CD14-positive monocyte (primary cell): ENCODE measurements around the gene C6orf15. TPM values are rescaled to one million over a fixed set of nuclear protein-coding genes. Genes with fewer than 3 reads are reported as not detected.

Experiments
- DNase-seq, 3 donors: peaks; one replicate each; pipeline ENCODE4 v3.0.0-alpha.2; 2011 to 2022
- H2AFZ ChIP-seq: 2 replicates; pipeline ENCODE4 v1.6.0; 2012; ENCODE audit warnings: mild to moderate bottlenecking, low read depth, low read length, inconsistent platforms; ENCODE audit not compliant: insufficient read depth, poor library complexity, severe bottlenecking
- H3K27ac ChIP-seq, 2 donors: 1 replicate in 1 of 2; 2 replicates in 1 of 2; pipeline ENCODE4 v1.5.1; 2012 to 2013; ENCODE audit warnings: low read length in 2 of 2, control low read depth in 1 of 2, inconsistent platforms in 1 of 2, low read depth in 1 of 2, mild to moderate bottlenecking in 1 of 2
- H3K27me3 ChIP-seq, 2 donors: one replicate each; pipeline versions ENCODE4 v1.6.0 to v1.6.1; 2011 to 2013; ENCODE audit warnings: low read length in 2 of 2; ENCODE audit not compliant: control insufficient read depth in 2 of 2, insufficient read depth in 2 of 2
- H3K36me3 ChIP-seq, 2 donors: replicated peaks in 1 of 2; 1 replicate in 1 of 2; 2 replicates in 1 of 2; pipeline versions ENCODE4 v1.5.1 to v1.6.1; 2012 to 2013; ENCODE audit warnings: low read length in 2 of 2, control low read depth in 1 of 2, inconsistent platforms in 1 of 2, mild to moderate bottlenecking in 1 of 2; ENCODE audit not compliant: insufficient read depth in 2 of 2, control insufficient read depth in 1 of 2
- H3K4me1 ChIP-seq, 2 donors: 1 replicate in 1 of 2; 2 replicates in 1 of 2; pipeline versions ENCODE4 v1.5.1 to v1.6.1; 2012 to 2013; ENCODE audit warnings: low read length in 2 of 2, control low read depth in 1 of 2, inconsistent platforms in 1 of 2, mild to moderate bottlenecking in 1 of 2, moderate library complexity in 1 of 2; ENCODE audit not compliant: insufficient read depth in 2 of 2, control insufficient read depth in 1 of 2
- H3K4me2 ChIP-seq: replicated peaks from 2 replicates; pipeline ENCODE3; 2012; ENCODE audit warnings: low read length, moderate library complexity, mild to moderate bottlenecking; ENCODE audit not compliant: poor library complexity, severe bottlenecking; ENCODE audit errors: extremely low read depth
- H3K4me3 ChIP-seq, 3 experiments: fragments of 200-600 bp in 1 of 3; sonication (generic) in 1 of 3; replicated peaks in 1 of 3; 1 replicate in 2 of 3; 2 replicates in 1 of 3; pipeline ENCODE4 v1.5.1; 2011 to 2013; ENCODE audit warnings: low read length in 3 of 3, mild to moderate bottlenecking in 3 of 3, control low read depth in 2 of 3, low read depth in 2 of 3, inconsistent platforms in 1 of 3, moderate library complexity in 1 of 3
- H3K79me2 ChIP-seq: 2 replicates; pipeline ENCODE4 v1.6.0; 2012; ENCODE audit warnings: mild to moderate bottlenecking, control low read depth, inconsistent platforms, low read length, moderate library complexity; ENCODE audit not compliant: insufficient read depth
- H3K9ac ChIP-seq: 2 replicates; pipeline ENCODE4 v1.6.0; 2017; ENCODE audit warnings: low read length, mild to moderate bottlenecking; ENCODE audit not compliant: insufficient read depth, poor library complexity, severe bottlenecking
- H3K9me3 ChIP-seq, 2 donors: replicated peaks in 1 of 2; 1 replicate in 1 of 2; 2 replicates in 1 of 2; pipeline versions ENCODE4 v1.5.1 to v1.6.1; 2012 to 2013; ENCODE audit warnings: low read length in 2 of 2, control low read depth in 1 of 2; ENCODE audit not compliant: control insufficient read depth in 1 of 2, insufficient read depth in 1 of 2
- H4K20me1 ChIP-seq: 2 replicates; pipeline ENCODE4 v1.6.0; 2012; ENCODE audit warnings: mild to moderate bottlenecking, low read length, control low read depth, moderate library complexity; ENCODE audit not compliant: insufficient read depth
- H3K27ac Mint-ChIP-seq, 7 donors: one replicate each; pipeline ENCODE4 v1.8.0; 2020; ENCODE audit warnings: mild to moderate bottlenecking in 7 of 7, mixed read lengths in 7 of 7, moderate library complexity in 6 of 7, inconsistent platforms in 2 of 7
- H3K27me3 Mint-ChIP-seq, 3 donors: one replicate each; pipeline ENCODE4 v1.8.0; 2021 to 2022; ENCODE audit warnings: low read depth in 3 of 3, mild to moderate bottlenecking in 3 of 3, mixed read lengths in 3 of 3, moderate library complexity in 3 of 3, inconsistent platforms in 1 of 3
- H3K36me3 Mint-ChIP-seq, 2 donors: one replicate each; pipeline ENCODE4 v1.8.0; 2020; ENCODE audit warnings: mixed read lengths in 2 of 2, inconsistent platforms in 1 of 2, mild to moderate bottlenecking in 1 of 2
- H3K4me1 Mint-ChIP-seq: one replicate; pipeline ENCODE4 v1.8.0; 2020; ENCODE audit warnings: mild to moderate bottlenecking, mixed read lengths
- H3K4me3 Mint-ChIP-seq, 2 donors: one replicate each; pipeline ENCODE4 v1.8.0; 2020; ENCODE audit warnings: mild to moderate bottlenecking in 2 of 2, mixed read lengths in 2 of 2, moderate library complexity in 1 of 2
- H3K9me3 Mint-ChIP-seq, 7 donors: one replicate each; pipeline ENCODE4 v1.8.0; 2020 to 2022; ENCODE audit warnings: mixed read lengths in 7 of 7, mild to moderate bottlenecking in 6 of 7, moderate library complexity in 6 of 7, inconsistent platforms in 2 of 7
- CTCF ChIP-seq: fragments of 200-600 bp; IDR thresholded peaks from one replicate; pipeline ENCODE4 v1.8.0; 2022; ENCODE audit warnings: antibody characterized with exemption, mild to moderate bottlenecking
- WGBS: methylation state at CpG from one replicate; pipeline ENCODE4 v1.1.5; 2013; ENCODE audit warnings: missing lambda C conversion rate; ENCODE audit not compliant: insufficient coverage; 5-methylcytosine and 5-hydroxymethylcytosine counted together
- intact Hi-C, 2 donors: fragments of 100-400 bp; cut with micrococcal nuclease; formaldehyde crosslinking; loops; one replicate each; pipeline versions ENCODE4 v1.15.0 to v1.15.1; 2023
- polyA plus RNA-seq, 3 donors: library from polyadenylated mRNA; depleted of rRNA in 1 of 3; unstranded in 2 of 3; stranded (reverse) in 1 of 3; fragments of 300-500 nt in 2 of 3; fragments of >200 nt in 1 of 3; fragmentation: Illumina TruSeq in 2 of 3; gene quantifications; 1 replicate in 2 of 3; 2 replicates in 1 of 3; pipeline ENCODE4 v1.2.3, GENCODE V29; 2012 to 2021

C6orf15 gene
- polyA plus RNA-seq, 3 donors: not detected

DNA sequence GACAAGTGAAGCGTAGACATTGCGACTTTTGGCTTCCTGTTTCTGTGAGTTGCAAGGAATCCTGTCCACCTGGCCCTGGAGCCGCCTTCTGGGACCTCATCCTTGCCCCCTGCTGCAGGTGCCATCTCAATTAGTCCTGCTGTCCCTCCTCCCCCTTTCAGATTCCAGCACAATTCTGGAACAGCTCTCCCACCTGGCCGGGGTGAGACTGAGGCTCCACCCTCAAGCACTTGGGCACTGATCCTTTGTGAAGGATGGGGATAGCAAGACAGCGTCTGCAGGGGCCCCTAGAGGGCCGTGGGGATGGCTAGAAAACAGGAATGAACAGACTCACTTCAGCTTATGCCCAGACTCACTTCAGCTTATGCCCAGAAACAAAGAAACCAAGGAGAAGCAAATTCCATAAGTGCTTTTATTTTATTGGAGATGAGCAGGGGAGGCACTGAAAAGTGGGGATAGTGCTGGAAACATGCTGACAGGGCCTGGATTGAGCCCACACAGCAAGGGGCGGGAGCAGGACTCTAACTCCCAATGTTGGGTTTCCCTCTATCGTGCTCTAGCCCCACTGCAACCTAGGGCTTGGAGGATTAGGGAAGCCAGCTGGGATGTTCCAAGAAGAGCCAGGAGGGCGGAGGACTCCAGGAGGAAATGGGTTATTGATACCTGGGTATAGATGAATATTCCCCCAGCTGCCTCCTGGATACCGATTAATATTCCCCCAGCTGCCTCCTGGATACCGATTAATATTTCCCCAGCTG lies 1.4 kb downstream of the C6orf15 start:
- Histone ChIP-seq H3K9me3 (no peaks in the 10 kb centered on the region), H3K4me2 (no peak overlapping the region), H3K27ac (no peak overlapping the region), H3K79me2 (no peaks in the 10 kb centered on the region), H3K4me1 (peaks cover 16 to 31% of the 10 kb centered on the region in 2 donors), H3K9ac (no peak overlapping the region), H2AFZ (no peak overlapping the region), H3K27me3 (peaks cover 0 to 3% of the 10 kb centered on the region in 2 donors), H3K4me3 (no peak overlapping the region), H3K36me3 (no peaks in the 10 kb centered on the region), H4K20me1 (no peaks in the 10 kb centered on the region)
- Mint-ChIP-seq H3K27ac (peak overlapping the region in 1 of 7 donors; percentile 15), H3K9me3 (peaks cover 0 to 2% (median 0%) of the 10 kb centered on the region in 7 donors), H3K4me3 (no peak overlapping the region), H3K4me1 (peaks cover 39% of the 10 kb centered on the region), H3K27me3 (peaks cover 12 to 15% (median 13%) of the 10 kb centered on the region in 3 donors), H3K36me3 (no peaks in the 10 kb centered on the region)
- no peak for DNase-seq
- WGBS: 83% methylated on average over 3 of the region's 11 CpGs
- no peak for TF ChIP-seq CTCF
- intact Hi-C loops: no loop called here

DNA sequence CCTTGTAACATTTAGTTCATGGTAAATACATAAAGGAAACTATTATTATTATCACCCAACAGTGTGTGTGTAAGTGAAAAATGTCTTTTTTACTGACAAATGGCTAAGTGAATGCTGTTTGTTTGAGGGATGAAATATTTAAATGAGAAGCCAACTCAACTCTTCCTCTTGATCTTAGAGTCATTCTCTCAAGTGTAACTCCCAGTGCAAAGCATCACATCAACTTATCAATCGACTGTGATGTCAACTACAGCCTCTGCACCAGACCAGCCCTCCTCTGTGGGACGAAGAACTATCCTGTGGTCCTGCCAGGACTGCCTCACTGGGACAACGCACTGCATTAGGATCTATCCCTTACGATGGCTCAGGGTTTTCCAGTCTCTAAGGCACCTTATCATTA lies 5.3 kb downstream of the C6orf15 start:
- Histone ChIP-seq H2AFZ (no peak overlapping the region), H3K27ac (no peak overlapping the region), H3K9me3 (no peaks in the 10 kb centered on the region), H4K20me1 (no peaks in the 10 kb centered on the region), H3K4me2 (no peak overlapping the region), H3K4me1 (peaks cover 11 to 13% of the 10 kb centered on the region in 2 donors), H3K4me3 (no peak overlapping the region), H3K79me2 (no peaks in the 10 kb centered on the region), H3K27me3 (peaks cover 0 to 3% of the 10 kb centered on the region in 2 donors), H3K9ac (no peak overlapping the region), H3K36me3 (no peaks in the 10 kb centered on the region)
- no peak for DNase-seq
- WGBS: 100% methylated on average over 1 of the region's 4 CpGs
- intact Hi-C loops: no loop called here
- Mint-ChIP-seq H3K9me3 (no peaks in the 10 kb centered on the region), H3K36me3 (no peaks in the 10 kb centered on the region), H3K4me1 (peaks cover 24% of the 10 kb centered on the region), H3K4me3 (no peak overlapping the region), H3K27ac (peak overlapping the region in 1 of 7 donors; percentile 33), H3K27me3 (peaks cover 8 to 14% (median 10%) of the 10 kb centered on the region in 3 donors)
- TF ChIP-seq CTCF: no peak
